Spleen (tissue), 7 donors: ENCODE results near the gene BUD31.

ENCODE experiments used
- POLR2A ChIP-seq, 3 donors: fragments of 450-650 bp; IDR thresholded peaks; one replicate each; pipeline ENCODE4 v1.5.1; 2017; ENCODE audit warnings: antibody characterized with exemption in 3 of 3, mild to moderate bottlenecking in 1 of 3
- TF ChIP-seq, protein P1 (sequence below), 11 experiments: fragments of 200-600 bp in 7 of 11; fragments of 450-650 bp in 4 of 11; sonication (generic) in 4 of 11; IDR thresholded peaks in 8 of 11; conservative IDR thresholded peaks in 3 of 11; 1 replicate in 7 of 11; 2 replicates in 4 of 11; pipeline versions ENCODE4 v1.4.0 to v1.8.0; 2016 to 2021; ENCODE audit warnings: antibody characterized with exemption in 11 of 11, inconsistent platforms in 4 of 11, mild to moderate bottlenecking in 1 of 11
- donor health status: DM: no; HTN: no; CAD: no; lungs with moderate emphysema.
- donor health status: DM: no; HTN: no; CAD: no.
- donor health status: DM: no; HTN: no; CAD: no.

DNA sequence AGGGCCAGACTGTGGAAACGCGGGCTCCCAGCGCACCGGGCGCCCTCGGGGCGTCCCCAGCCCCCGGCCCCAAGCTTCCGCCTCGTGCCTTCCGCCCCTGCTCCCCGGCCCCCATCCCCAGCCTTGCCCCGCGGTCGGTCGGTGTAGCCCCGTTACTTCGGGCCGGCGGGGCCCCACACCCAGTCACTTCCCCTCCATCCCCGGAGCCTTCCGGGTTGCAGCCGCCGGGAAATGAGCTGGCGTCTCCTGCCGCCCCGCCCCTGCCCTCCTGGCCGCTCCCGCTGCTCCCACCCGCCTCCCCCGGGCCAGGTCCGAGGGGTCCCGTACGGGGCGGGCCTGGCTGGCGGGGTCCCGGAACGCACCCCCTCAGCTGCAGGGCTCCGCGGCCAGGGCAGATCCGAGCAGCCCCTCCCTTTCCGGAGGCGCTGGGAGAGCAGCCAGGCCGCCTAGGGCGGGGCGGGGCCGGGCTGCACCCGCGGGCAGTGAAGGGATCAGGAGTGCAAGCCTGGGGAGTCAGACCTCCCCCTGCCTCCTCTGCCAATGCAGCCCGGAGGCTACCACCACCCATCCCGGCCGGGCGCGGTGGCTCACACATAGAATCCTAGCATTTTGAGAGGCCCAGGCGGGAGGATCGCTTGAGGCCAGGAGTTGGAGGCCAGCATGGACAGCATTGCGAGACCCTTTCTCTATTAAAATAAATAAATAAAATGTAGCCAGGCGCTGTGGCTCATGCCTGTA is 33.5 kb upstream of the BUD31 start:
- TF ChIP-seq, protein P1, sequence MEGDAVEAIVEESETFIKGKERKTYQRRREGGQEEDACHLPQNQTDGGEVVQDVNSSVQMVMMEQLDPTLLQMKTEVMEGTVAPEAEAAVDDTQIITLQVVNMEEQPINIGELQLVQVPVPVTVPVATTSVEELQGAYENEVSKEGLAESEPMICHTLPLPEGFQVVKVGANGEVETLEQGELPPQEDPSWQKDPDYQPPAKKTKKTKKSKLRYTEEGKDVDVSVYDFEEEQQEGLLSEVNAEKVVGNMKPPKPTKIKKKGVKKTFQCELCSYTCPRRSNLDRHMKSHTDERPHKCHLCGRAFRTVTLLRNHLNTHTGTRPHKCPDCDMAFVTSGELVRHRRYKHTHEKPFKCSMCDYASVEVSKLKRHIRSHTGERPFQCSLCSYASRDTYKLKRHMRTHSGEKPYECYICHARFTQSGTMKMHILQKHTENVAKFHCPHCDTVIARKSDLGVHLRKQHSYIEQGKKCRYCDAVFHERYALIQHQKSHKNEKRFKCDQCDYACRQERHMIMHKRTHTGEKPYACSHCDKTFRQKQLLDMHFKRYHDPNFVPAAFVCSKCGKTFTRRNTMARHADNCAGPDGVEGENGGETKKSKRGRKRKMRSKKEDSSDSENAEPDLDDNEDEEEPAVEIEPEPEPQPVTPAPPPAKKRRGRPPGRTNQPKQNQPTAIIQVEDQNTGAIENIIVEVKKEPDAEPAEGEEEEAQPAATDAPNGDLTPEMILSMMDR (IDR thresholded peaks at IDR 0.05 in 8 of 11, conservative IDR thresholded peaks at IDR 0.05 in 3 of 11) = no peak
- TF ChIP-seq POLR2A (IDR thresholded peaks at IDR 0.05) = peak in 1 of 3 donors; percentile 2
